WI38 (cell line): ENCODE data around the gene JOSD2.

Experiments used
- H3K4me3 ChIP-seq: 2 replicates; pipeline ENCODE4 v1.5.1; 2011; ENCODE audit warnings: low read depth, mild to moderate bottlenecking, control low read depth, low read length
- TF ChIP-seq, protein P1 (sequence below): IDR thresholded peaks from 2 replicates; pipeline ENCODE4 v1.5.1; 2012; ENCODE audit warnings: low read depth, mild to moderate bottlenecking, control low read depth, low read length

Gene JOSD2

GRCh38 chr19:50511069-50511822 is at the start of gene JOSD2:
Gene JOSD2, minus strand, starts transcription at chr19:50511191. Its CDS starts 760 bp downstream, at chr19:50510431.
- TF ChIP-seq, protein P1, sequence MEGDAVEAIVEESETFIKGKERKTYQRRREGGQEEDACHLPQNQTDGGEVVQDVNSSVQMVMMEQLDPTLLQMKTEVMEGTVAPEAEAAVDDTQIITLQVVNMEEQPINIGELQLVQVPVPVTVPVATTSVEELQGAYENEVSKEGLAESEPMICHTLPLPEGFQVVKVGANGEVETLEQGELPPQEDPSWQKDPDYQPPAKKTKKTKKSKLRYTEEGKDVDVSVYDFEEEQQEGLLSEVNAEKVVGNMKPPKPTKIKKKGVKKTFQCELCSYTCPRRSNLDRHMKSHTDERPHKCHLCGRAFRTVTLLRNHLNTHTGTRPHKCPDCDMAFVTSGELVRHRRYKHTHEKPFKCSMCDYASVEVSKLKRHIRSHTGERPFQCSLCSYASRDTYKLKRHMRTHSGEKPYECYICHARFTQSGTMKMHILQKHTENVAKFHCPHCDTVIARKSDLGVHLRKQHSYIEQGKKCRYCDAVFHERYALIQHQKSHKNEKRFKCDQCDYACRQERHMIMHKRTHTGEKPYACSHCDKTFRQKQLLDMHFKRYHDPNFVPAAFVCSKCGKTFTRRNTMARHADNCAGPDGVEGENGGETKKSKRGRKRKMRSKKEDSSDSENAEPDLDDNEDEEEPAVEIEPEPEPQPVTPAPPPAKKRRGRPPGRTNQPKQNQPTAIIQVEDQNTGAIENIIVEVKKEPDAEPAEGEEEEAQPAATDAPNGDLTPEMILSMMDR: no peak
- peak within 1 kb of the TSS; percentile 79 for H3K4me3 ChIP-seq

DNA sequence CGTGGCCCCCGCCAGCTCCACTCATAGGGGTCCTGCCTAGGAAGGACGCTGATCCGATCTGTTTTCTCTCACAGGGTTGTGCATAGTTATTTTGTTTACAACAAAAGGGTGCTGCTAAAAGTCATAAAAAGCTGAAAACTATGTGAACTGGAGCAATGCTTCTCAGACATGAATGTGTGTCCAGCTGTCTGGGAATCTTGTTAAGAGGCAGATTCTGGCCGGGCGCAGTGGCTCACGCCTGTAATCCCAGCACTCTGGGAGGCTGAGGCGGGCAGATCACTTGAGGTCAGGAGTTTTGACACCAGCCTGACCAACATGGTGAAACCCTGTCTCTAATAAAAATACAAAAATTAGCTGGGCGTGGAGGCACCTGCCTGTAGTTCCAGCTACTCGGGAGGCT is 48.6 kb upstream of the JOSD2 start:
- TF ChIP-seq, protein P1: no peak
- H3K4me3 ChIP-seq: no peak overlapping the region

GRCh38 chr19:50558449-50558848 is 47.5 kb upstream of the JOSD2 start:
- no peak overlapping the region for H3K4me3 ChIP-seq
- TF ChIP-seq, protein P1: no peak

GRCh38 chr19:50558039-50558438 is 47.0 kb upstream of the JOSD2 start:
- TF ChIP-seq, protein P1: no peak

GRCh38 chr19:50557009-50557613 is 46.1 kb upstream of the JOSD2 start:
- H3K4me3 ChIP-seq: no peak overlapping the region
- TF ChIP-seq, protein P1: no peak

More at GRCh38 chr19:50558039-50558438, 47.0 kb upstream of the JOSD2 start:
- no peak overlapping the region for H3K4me3 ChIP-seq

- TF ChIP-seq, protein P1: peak; percentile 88
- H3K4me3 ChIP-seq: peak overlapping the region; percentile 58
Observed at GRCh38 chr19:50556282-50557008, 45.5 kb upstream of the JOSD2 start.
